Stimulated activated CD4-positive, alpha-beta T cell treated with anti-CD3 and anti-CD28 coated beads, Interleukin-2, amount 100 ng/mL, for 48 hours (primary cell): ENCODE data around the gene SH3RF1.

Experiments
- DNase-seq, 2 donors: peaks; one replicate each; pipeline ENCODE4 v3.0.0-alpha.2; 2020

The SH3RF1 gene

DNA sequence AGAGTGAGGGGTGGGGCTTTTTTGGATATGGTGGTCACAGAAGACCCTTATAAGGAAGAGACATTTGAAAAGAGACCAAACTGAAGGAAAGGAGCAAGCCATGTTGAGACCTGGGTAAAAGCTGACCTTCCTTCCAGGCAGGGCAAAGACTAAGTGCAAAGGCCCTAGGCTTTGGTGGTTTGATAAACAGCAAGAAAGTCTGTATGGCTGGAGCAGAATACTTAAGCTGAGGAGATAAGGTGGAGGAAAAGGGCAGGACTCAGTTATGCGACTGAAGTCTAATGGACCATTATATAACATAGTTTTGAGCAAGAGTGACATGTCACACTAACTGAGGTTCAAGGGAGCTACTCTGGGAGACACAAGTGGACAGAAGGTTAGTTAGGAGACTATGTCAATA lies 20.0 kb downstream of the SH3RF1 start:
- DNase-seq, result no peak

DNA sequence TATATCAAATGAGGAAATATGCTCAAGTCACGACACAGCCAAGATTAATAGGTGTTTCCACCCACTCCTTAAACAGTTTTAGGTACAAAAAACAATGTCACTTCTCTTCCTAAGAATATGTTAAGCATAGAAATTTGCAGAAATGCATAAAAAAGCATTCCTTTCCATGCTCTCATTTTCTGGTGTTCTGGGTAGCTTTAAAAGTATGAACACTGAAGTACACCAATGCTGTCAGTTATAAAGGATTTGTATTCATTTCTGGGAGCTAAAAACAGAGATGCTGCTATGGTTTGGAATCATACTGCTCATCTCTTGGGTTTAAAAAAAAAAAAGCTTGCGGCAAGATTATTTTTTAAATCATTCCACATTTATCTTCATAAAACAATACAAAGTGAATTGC lies 20.8 kb downstream of the SH3RF1 start:
- no peak for DNase-seq

GRCh38 chr4:169249214-169249973 lies 21.4 kb downstream of the SH3RF1 start:
- no peak for DNase-seq

DNA sequence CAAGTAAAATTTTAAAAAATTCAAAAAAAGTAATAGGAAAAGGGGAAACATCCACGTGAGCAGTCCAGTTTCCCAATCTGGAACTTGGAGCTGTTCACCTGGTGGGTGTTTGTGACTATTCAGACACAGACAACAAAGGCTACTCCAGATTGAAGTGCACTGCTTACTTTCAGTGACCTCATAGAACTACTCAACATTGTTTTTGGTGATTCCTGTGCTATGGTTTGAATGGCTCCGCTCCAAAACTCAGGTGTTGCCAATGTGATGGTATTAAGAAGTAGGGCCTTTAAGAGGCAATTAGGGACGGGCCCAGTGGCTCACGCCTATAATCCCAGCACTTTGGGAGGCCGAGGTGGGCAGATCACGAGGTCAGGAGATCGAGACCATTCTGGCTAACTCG lies 22.1 kb downstream of the SH3RF1 start:
- DNase-seq, result no peak

- no peak for DNase-seq
Measured at GRCh38 chr4:169246957-169247396, 23.8 kb downstream of the SH3RF1 start.

GRCh38 chr4:169246279-169246678 lies 24.5 kb downstream of the SH3RF1 start:
- DNase-seq, result no peak

DNA sequence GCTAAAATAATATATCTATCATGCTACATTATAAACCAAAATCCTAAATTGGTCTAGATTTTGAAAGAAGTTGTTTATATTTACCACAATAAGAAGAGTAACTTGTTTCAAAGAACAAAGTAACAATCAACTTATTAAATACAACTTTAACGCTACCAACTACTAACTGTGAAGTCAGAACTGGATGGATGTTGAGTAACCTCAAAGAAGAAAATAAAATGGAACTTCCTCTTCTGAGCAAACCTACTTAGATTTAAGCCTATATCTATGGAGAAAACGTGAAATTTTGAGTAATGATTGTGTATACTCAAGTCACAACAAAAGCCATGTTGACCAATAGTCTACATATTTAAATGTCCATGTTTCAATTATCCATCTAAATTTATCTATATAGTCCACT lies 25.7 kb downstream of the SH3RF1 start:
- DNase-seq, result no peak

GRCh38 chr4:169243825-169244609 lies 26.7 kb downstream of the SH3RF1 start:
- no peak for DNase-seq

DNA sequence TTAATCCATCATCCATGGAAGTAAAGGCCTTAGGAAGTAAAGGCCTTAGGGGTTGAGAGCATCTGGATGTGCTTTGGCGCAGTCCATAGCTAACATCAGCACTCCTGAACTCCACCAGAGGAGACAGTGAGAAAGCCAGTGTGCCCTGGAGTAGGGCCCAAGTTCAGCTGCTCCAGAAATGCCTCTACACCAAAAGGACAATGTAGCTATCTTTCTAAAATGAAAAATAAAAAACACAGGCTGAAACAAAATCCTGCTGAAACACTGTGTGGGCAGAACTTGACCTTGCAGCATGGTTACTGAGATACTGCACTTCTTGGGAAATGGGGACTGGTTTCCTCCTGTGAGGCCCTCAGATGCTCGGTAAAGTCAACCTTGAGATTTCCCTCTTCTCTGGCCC lies 29.3 kb downstream of the SH3RF1 start:
- DNase-seq, result no peak

DNA sequence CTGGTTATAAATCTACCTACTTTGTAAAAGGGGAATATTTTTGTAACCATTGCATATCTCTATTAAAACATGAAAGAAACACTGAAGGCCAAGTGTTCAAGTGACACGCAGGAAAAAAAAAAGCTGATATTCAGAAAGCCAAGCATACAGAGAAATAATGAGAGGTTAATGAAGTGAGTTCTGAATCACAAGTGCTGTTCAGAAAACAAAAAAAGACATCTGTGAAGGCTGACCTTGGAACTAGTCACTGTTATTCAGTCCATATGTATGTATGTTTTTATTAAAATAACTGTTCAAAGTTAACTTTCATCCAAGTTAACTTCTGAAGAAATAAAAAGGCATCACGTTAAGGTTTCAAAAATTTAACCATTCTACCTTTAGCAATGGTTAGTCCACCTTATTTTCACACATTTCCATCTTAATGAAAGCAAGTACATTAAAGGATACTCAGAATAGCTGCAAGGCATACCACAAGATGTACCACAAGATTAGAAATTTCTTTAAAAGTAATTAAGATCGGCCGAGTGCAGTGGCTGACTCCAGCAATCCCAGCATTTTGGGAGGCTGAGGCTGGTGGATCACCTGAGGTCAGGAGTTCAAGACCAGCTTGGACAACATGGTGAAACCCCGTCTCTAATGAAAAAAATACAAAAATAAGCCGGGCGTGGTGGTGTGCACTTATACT lies 31.4 kb downstream of the SH3RF1 start:
- DNase-seq, result no peak

GRCh38 chr4:169238445-169238844 lies 32.3 kb downstream of the SH3RF1 start:
- no peak for DNase-seq

DNA sequence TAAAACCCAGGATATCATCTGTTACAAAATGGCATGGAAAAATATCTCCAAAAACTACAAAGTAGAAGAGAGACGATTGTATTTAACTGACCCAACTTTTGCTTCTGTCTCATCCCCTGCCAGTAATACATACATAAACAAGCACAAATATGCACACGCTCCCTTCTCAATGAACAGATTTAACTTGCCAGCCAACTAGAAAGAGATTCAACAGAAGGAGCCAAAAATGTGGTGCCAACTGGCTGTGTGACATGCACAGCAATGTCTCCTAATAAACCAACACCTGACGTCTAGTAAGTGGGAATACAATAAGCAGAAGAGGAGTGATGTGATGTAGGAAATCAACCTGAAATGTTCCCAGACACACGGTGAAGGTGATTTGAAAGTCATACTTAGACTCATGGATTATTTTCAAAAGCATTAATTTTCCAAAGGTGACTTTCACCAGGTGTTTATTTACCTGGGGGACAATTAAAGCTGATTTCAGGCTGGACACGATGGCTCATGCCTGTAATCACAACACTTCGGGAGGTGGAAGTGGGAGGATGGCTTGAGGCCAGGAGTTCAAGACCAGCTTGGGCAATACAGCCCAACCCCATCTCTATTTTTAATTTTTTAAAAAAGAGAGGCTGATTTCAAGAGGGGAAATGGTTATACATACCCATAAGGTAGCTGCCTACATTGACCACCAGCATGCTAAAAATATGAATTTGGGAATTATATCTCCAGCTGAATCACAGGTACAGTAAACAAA lies 33.7 kb downstream of the SH3RF1 start:
- DNase-seq, result no peak

DNA sequence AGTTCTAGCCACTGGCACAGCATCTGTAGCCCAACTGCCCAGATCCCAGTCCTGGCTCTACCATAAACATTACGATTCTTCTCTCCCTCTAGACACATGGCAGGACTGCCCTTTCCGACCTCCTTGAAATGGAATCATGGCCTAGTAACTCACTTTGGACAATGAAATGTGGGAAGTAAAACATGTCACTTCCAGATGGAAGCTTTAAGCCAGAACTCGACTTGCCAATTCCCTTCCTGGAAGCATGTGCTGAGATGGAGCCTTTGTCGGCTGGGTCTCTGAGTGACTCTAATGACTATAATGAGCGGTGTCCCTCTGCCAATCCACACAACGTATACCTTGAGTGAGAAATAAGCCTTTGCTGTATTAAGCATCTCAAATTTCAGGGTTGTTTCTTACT lies 34.7 kb downstream of the SH3RF1 start:
- DNase-seq, result no peak

DNA sequence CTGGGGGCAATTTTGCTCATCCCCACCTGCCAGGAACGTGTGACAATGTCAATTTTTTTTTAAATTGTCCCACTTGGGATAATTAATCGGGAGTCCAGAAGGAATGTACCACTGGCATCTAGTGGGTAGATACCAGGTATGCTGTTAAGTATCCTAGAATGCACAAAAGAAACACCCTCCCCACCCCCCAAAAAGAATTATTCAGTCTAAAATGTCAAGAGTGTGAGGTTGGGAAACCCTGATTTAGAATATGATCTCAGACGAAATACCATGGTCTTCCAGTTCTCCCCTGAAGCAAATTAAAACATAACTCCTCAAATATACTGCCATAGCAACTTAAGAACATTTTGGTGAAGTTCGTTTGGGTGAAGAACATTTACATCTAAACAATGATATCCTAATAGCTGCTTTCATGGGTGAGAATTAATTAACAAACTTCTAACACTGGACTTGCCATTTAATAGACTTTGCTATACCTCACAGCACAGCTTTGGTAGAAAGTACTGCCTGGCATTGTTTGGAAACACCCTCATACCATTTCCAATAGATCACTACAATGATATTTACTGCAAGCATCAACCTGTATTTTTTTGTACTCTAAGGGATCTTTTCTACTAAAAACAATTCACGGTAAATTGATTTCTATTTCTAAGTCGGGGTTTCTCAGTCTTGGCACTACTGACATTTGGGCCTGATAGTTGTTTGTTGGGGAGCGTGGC lies 36.5 kb downstream of the SH3RF1 start:
- no peak for DNase-seq

DNA sequence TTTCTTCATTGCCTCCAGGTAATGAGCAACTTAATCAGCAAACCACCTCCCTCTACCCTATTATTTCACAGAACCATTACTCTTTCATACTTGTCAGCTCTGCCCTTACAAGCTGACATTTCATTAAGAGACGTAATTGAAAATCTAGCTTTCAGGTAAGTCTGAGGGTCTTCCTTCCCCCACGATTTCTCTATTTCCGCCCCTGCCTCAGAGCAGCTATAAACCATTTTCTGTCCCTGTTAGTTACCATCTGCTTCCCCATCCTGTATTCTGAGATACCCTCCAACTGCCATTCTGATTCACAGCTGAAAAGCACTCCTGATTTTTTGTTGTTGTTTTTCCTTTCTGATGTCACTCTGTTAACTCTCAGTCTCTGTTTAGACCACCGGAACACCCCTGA lies 37.1 kb downstream of the SH3RF1 start:
- DNase-seq, result no peak

- no peak for DNase-seq
Measured at GRCh38 chr4:169231647-169232262, 39.0 kb downstream of the SH3RF1 start.

GRCh38 chr4:169229571-169230028 lies 41.2 kb downstream of the SH3RF1 start:
- DNase-seq, result no peak

DNA sequence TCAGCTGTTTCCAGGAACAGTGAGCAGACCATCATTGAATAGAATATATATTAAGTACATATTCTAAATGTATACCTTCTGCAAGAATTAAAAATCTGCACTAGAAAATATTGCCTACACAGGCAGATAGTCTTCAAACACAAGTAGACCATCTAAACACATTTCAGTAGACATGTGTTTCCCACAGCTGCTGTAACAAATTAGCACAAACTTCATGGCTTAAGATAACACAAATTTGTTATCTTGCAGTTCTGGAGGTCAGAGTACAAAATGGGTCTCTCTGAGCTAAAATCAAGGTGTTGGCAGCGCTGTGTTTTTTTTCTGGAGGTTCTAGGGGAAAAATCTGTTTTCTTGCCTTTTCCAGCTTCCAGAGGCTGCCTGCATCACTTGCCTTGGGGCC lies 42.7 kb downstream of the SH3RF1 start:
- DNase-seq, result no peak

GRCh38 chr4:169226565-169226964 lies 44.2 kb downstream of the SH3RF1 start:
- DNase-seq, result no peak

DNA sequence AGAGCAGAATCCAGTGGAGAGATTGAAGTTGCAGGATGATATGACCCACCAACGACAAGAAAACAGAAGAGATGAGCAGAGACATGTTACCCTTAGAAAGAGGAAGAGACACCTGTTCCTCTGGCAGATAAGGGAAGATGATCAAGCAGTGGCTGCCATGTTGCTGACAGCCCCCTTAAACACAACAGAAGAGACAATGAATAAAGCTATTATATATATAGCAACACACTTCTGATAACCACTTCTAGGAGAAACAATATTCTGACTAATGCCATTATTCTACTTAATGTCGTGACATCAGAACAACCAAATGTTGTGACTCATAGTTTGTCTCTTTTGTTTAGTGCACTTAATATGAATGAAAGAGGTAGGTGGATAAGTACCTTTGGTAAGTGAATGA lies 44.9 kb downstream of the SH3RF1 start:
- DNase-seq, result no peak

DNA sequence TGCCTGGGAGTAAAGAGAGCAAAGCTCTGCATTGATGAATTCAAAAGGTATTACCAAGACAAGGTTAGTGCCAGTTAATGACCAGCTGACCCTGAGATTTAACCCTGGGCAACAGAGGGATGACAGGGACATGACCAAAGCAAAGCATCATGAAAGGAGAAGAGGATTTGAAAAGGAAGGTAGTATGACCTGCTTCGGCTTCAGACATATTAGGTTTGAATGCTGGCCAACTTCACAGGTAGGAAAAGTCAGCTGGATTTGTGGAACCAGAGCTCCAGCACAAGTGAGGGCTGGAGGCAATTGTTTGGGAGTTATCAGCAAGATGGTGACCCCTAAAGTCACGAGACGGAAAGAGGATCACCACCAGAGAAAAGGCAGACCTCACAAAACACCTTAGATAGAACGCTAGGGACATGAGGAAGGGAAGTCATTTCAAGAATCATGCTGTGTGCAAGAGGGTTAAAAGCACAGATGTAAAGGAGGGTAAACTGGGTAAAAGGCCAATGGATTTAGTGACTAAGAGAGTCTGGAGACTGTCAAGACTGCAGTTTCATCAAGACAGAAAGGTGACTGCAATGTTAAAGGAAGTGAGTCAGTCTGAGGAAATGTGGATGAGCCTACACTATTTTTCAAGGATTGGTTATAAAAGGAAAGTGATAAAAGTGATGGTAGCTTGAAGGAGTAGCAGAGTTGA lies 45.6 kb downstream of the SH3RF1 start:
- DNase-seq, result no peak
